AG04450 (cell line): ENCODE data around the gene IL4. TPM values are rescaled to one million over a fixed set of nuclear protein-coding genes. Genes with fewer than 3 reads are reported as not detected.
A peak's percentile ranks its signal among the peaks of the same experiment; 100 is the strongest.

Experiments used
- CTCF ChIA-PET: fragments of 300-600, 350-600 bp; formaldehyde crosslinking; extraction: SDS; loops from one replicate; lab custom pipeline; 2022; ENCODE audit warnings: antibody characterized with exemption, inconsistent platforms; lab: Charles Lee
- POLR2A ChIA-PET: fragments of 350-600 bp; formaldehyde crosslinking; extraction: SDS; loops from one replicate; lab custom pipeline; 2021; ENCODE audit warnings: antibody characterized with exemption, inconsistent platforms; lab: Yijun Ruan, JAX
- DNase-seq: peaks from one replicate; pipeline ENCODE4 v3.0.0-alpha.2; 2011; ENCODE audit warnings: low read depth, low spot score
- H3K27ac ChIP-seq: one replicate; pipeline ENCODE4 v1.5.1; 2012; ENCODE audit warnings: low read depth, low read length, control low read depth
- H3K27me3 ChIP-seq: one replicate; pipeline ENCODE4 v1.6.0; 2012; ENCODE audit warnings: low read length; ENCODE audit not compliant: control insufficient read depth, insufficient read depth
- H3K4me3 ChIP-seq: 2 replicates; pipeline ENCODE4 v1.5.1; 2011; ENCODE audit warnings: mild to moderate bottlenecking, low read depth, low read length, control low read depth
- H3K9me3 ChIP-seq: 2 replicates; pipeline ENCODE4 v1.5.1; 2012; ENCODE audit warnings: low read length; ENCODE audit not compliant: control insufficient read depth, insufficient read depth
- CTCF ChIP-seq: IDR thresholded peaks from 2 replicates; pipeline ENCODE4 v1.5.1; 2011; ENCODE audit warnings: low read depth, low read length, control low read depth, inconsistent platforms
- polyA plus RNA-seq: library from polyadenylated mRNA; depleted of rRNA; stranded (reverse); fragments of >200 nt; gene quantifications from 2 replicates; pipeline ENCODE4 v1.2.3, GENCODE V29; 2011

The IL4 gene
- polyA plus RNA-seq, 1 experiment = not detected

GRCh38 chr5:132673488-132673887 is 301 bp upstream of the IL4 start:
- TF ChIP-seq CTCF = no peak

GRCh38 chr5:132674671-132675506 is 1.1 kb downstream of the IL4 start:
- ChIA-PET POLR2A (interaction anchor here (0.6 to 1.1 kb wide), 2 partner anchors 165 to 639 kb away, joined by 3 to 4 read pairs; no protein-coding TSS in a partner anchor), CTCF (interaction anchor here (0.7 to 1.6 kb wide), 2 partner anchors 42 to 145 kb away, joined by 3 to 5 read pairs; no protein-coding TSS in a partner anchor)
- H3K27ac ChIP-seq = peak overlapping the region; percentile 95
- TF ChIP-seq CTCF = no peak
- H3K4me3 ChIP-seq = no peak overlapping the region
- peak; percentile 91 for DNase-seq
- H3K27me3 ChIP-seq = no peaks in the 10 kb centered on the region
- peaks cover 3% of the 10 kb centered on the region; the same call in 1 of the 2 replicates for H3K9me3 ChIP-seq

More at GRCh38 chr5:132673488-132673887, 301 bp upstream of the IL4 start:
- Histone ChIP-seq H3K27me3 (no peaks in the 10 kb centered on the region), H3K9me3 (peaks cover 3% of the 10 kb centered on the region; the same call in 1 of the 2 replicates), H3K4me3 (no peak overlapping the region), H3K27ac (no peak overlapping the region)
- POLR2A ChIA-PET = no interaction called here
- CTCF ChIA-PET = interaction anchor here (0.6 to 1.6 kb wide), 2 partner anchors 33 to 146 kb away, joined by 3 to 5 read pairs; no protein-coding TSS in a partner anchor
- no peak for DNase-seq

- CTCF ChIA-PET = interaction anchor here (1.3 to 1.5 kb wide), 3 partner anchors 12 to 290 kb away, joined by 3 to 8 read pairs (median 3); no protein-coding TSS in a partner anchor
- TF ChIP-seq CTCF = no peak
- H3K27me3 ChIP-seq = no peaks in the 10 kb centered on the region
- H3K27ac ChIP-seq = peak overlapping the region; percentile 31
- no peak for DNase-seq
- POLR2A ChIA-PET = no interaction called here
- H3K9me3 ChIP-seq = peaks cover 3% of the 10 kb centered on the region; the same call in 1 of the 2 replicates
- H3K4me3 ChIP-seq = no peak overlapping the region
Measured at GRCh38 chr5:132675936-132676689, 2.3 kb downstream of the IL4 start.

GRCh38 chr5:132677191-132677590 is 3.4 kb downstream of the IL4 start:
- ChIA-PET CTCF (interaction anchor here (0.8 to 1.5 kb wide), 5 partner anchors 13 to 291 kb away, joined by 3 to 8 read pairs (median 3); partner anchors contain the start of gene KIF3A), POLR2A (interaction anchor here (0.6 kb wide), 2 partner anchors 11 to 1012 kb away, joined by 3 to 5 read pairs; no protein-coding TSS in a partner anchor)
- Histone ChIP-seq H3K27ac (peak overlapping the region; percentile 61), H3K4me3 (no peak overlapping the region), H3K27me3 (no peaks in the 10 kb centered on the region), H3K9me3 (peaks cover 3% of the 10 kb centered on the region; the same call in 1 of the 2 replicates)
- TF ChIP-seq CTCF = peak; percentile 45
- peak; percentile 45 for DNase-seq
